ENCODE measurements around the gene CACNA2D2. TPM values are rescaled to one million over a fixed set of nuclear protein-coding genes. Genes with fewer than 3 reads are reported as not detected.
A peak's percentile ranks its signal among the peaks of the same experiment; 100 is the strongest.

The CACNA2D2 gene
- polyA plus RNA-seq, 1 of the 3 experiments (the other 2 are of a cell fraction) = 1.1 TPM

DNA sequence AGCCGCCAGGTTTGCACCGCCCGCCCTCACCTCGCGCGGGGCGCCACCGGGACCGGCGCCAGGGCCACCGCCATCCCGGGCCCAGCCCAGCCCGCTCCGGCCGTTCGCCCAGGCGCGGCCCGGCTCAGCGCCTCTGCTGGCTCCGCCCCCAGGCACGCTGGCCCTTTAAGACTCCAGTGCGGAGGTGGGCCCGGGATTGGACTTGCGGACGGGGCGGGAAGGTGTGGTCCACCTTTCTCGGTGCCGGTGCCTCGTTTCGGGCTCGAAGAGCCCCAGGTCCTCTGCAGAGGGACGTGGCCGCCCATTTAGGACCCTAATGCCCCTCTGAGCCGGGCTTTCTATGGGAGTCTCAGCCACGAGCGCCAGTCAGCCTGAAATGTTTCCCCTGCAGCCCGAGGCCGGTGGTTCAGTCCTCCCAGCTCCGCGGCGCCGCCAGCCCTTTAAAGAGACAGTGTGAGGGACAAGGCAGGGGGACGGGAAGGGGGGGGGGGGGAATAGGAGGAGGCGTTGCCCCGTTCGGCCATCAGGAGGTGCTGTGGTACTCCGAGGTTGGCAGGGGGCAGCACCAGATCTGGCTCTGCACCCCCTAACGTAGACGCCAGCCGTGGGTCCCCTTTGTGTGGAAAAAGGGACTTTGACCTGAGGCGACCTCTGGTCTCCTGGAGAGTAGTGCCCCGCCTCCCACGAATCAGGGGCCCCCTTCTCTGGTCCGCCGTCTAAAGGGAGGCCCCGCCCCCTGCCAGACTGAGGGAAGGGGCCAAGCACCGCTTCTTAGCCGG lies 181.9 kb downstream of the CACNA2D2 start:
- Histone ChIP-seq H3K9ac (peak overlapping the region; percentile 93), H3K36me3 (replicated peaks in 1 of 2; ENCODE audit: control insufficient read depth in 1 of 2, insufficient read depth in 2 of 2, low read length in 1 of 2) (peaks cover 11 to 49% of the 10 kb centered on the region in 2 experiments), H3K4me2 (peak overlapping the region; percentile 80), H3K79me2 (ENCODE audit: insufficient read depth) (peaks cover 46% of the 10 kb centered on the region), H2AFZ (ENCODE audit: low read depth) (peak overlapping the region; percentile 94), H3K27ac (ENCODE audit: low read depth in 2 of 2, low read length in 1 of 2) (peak overlapping the region; percentile 92 to 94), H3F3A (replicated peaks; ENCODE audit: insufficient read depth) (peaks cover 10% of the 10 kb centered on the region), H3K4me1 (ENCODE audit: control insufficient read depth in 1 of 2, insufficient read depth in 2 of 2, low read depth in 1 of 2, low read length in 1 of 2) (peaks cover 0 to 40% of the 10 kb centered on the region in 2 experiments; a peak in 2 of 4 replicates), H4K20me1 (ENCODE audit: insufficient read depth) (no peaks in the 10 kb centered on the region), H3K4me3 (ENCODE audit: low read depth in 2 of 2, low read length in 1 of 2) (peak overlapping the region; percentile 92 to 94), H3K9me2 (no peaks in the 10 kb centered on the region), H3K27me3 (ENCODE audit: insufficient read depth) (no peaks in the 10 kb centered on the region), H3K9me3 (no peaks in the 10 kb centered on the region)
- whole genome bisulfite sequencing (ENCODE audit: low lambda C conversion rate) = 13% methylated on average over 12 of the region's 59 CpGs
- ChIA-PET POLR2A (interaction anchor here (0.6 to 1.8 kb wide), 5 partner anchors 13 to 29 kb away, joined by 3 to 5 read pairs (median 3); partner anchors contain the start of genes HYAL3, IFRD2 and NAA80), CTCF (interaction anchor here (0.5 to 6.0 kb wide), 14 partner anchors 14 to 221 kb away, joined by 3 to 60 read pairs (median 4); partner anchors contain the start of genes HYAL1, HYAL3, IFRD2 and NAA80)
- DNase-seq = peak; percentile 96
- no peak for TF ChIP-seq EZH2phosphoT487 (IDR thresholded peaks at IDR 0.05; ENCODE audit: borderline replicate concordance, low read depth)
- no peak for TF ChIP-seq NRF1 (IDR thresholded peaks at IDR 0.05; ENCODE audit: low read depth, low read length)
- peak in 1 of 2 experiments; percentile 70; a peak in 1 of 4 replicates for TF ChIP-seq EP300 (IDR thresholded peaks at IDR 0.05; ENCODE audit: borderline replicate concordance in 1 of 2, low read depth in 1 of 2, low read length in 1 of 2)
- no peak for TF ChIP-seq ZBTB33 (IDR thresholded peaks at IDR 0.05; ENCODE audit: borderline replicate concordance, low read depth)
- TF ChIP-seq FOXJ3 (CRISPR knock-in tag; IDR thresholded peaks at IDR 0.05) = no peak
- no peak for TF ChIP-seq RAD21 (IDR thresholded peaks at IDR 0.05; ENCODE audit: low read length)
- no peak for TF ChIP-seq YY1 (IDR thresholded peaks at IDR 0.05; ENCODE audit: low read depth)
- no peak for TF ChIP-seq MXI1 (IDR thresholded peaks at IDR 0.05; ENCODE audit: low read depth, low read length)
- no peak for TF ChIP-seq FOSL2 (IDR thresholded peaks at IDR 0.05; ENCODE audit: borderline replicate concordance, low read depth)
- TF ChIP-seq IRF3 (IDR thresholded peaks at IDR 0.05; ENCODE audit: low read depth, low read length) = no peak
- TF ChIP-seq ELF1 (IDR thresholded peaks at IDR 0.05) = no peak
- no peak; the same call in 1 of the 2 replicates for TF ChIP-seq TAF1 (IDR thresholded peaks at IDR 0.05; ENCODE audit: borderline replicate concordance, low read depth, low read length)
- no peak for TF ChIP-seq USF2 (IDR thresholded peaks at IDR 0.05; ENCODE audit: borderline replicate concordance, low read depth, low read length)
- 0 out of 2 replicates have a peak, but pooled peaks have one; percentile 58 for TF ChIP-seq FOXM1 (IDR thresholded peaks at IDR 0.05; ENCODE audit: low read depth)
- no peak for TF ChIP-seq GATA2 (CRISPR knock-in tag; IDR thresholded peaks at IDR 0.05)
- TF ChIP-seq CHD2 (IDR thresholded peaks at IDR 0.05; ENCODE audit: low read length, partially characterized antibody) = no peak
- TF ChIP-seq TEAD4 (IDR thresholded peaks at IDR 0.05; ENCODE audit: borderline replicate concordance, insufficient read depth) = no peak
- TF ChIP-seq NFIC (IDR thresholded peaks at IDR 0.05; ENCODE audit: borderline replicate concordance) = no peak
- no peak for TF ChIP-seq PBX3 (IDR thresholded peaks at IDR 0.05)
- no peak for TF ChIP-seq REST (IDR thresholded peaks at IDR 0.05; ENCODE audit: low read depth, low read length)
- no peak for TF ChIP-seq MEF2A (IDR thresholded peaks at IDR 0.05; ENCODE audit: borderline replicate concordance, low read depth)
- no peak for TF ChIP-seq TCF12 (IDR thresholded peaks at IDR 0.05)
- no peak; the same call in 1 of the 2 replicates for TF ChIP-seq JUND (IDR thresholded peaks at IDR 0.05)
- TF ChIP-seq RFX5 (IDR thresholded peaks at IDR 0.05; ENCODE audit: low read length) = no peak

Measured in SK-N-SH (cell line).